Astrocyte (in vitro differentiated cells and primary cell): ENCODE data around the gene PCED1A. TPM values are rescaled to one million over a fixed set of nuclear protein-coding genes. Genes with fewer than 3 reads are reported as not detected.

Source experiments
- DNase-seq: peaks from one replicate; pipeline ENCODE4 v3.0.0-alpha.2; 2010; ENCODE audit warnings: low read depth
- FAIRE-seq: peaks from 2 replicates; lab custom pipeline; 2011; peaks lifted over from hg19 to GRCh38; lab: Jason Lieb, UNC
- H2AFZ ChIP-seq: 2 replicates; pipeline ENCODE4 v1.6.0; 2012; ENCODE audit warnings: low read depth, low read length, inconsistent platforms
- H3K27ac ChIP-seq: 2 replicates; pipeline ENCODE4 v1.5.1; 2011; ENCODE audit warnings: low read depth, low read length, inconsistent platforms
- H3K27me3 ChIP-seq: 2 replicates; pipeline ENCODE4 v1.6.0; 2011; ENCODE audit warnings: low read length, inconsistent platforms; ENCODE audit not compliant: insufficient read depth
- H3K36me3 ChIP-seq: 2 replicates; pipeline ENCODE4 v1.5.1; 2011; ENCODE audit warnings: low read length, inconsistent platforms; ENCODE audit not compliant: insufficient read depth
- H3K4me1 ChIP-seq: 2 replicates; pipeline ENCODE4 v1.5.1; 2011; ENCODE audit warnings: low read length, inconsistent platforms; ENCODE audit not compliant: insufficient read depth
- H3K4me2 ChIP-seq: 2 replicates; pipeline ENCODE4 v1.6.0; 2012; ENCODE audit warnings: low read length, inconsistent platforms
- H3K4me3 ChIP-seq: 2 replicates; pipeline ENCODE4 v1.5.1; 2011; ENCODE audit warnings: low read depth, mild to moderate bottlenecking, low read length, inconsistent platforms; ENCODE audit not compliant: insufficient read depth
- H3K79me2 ChIP-seq: 2 replicates; pipeline ENCODE4 v1.6.0; 2012; ENCODE audit warnings: mild to moderate bottlenecking, low read length, inconsistent platforms; ENCODE audit not compliant: insufficient read depth
- H3K9ac ChIP-seq: 2 replicates; pipeline ENCODE4 v1.6.0; 2012; ENCODE audit warnings: mild to moderate bottlenecking, low read length, inconsistent platforms
- H3K9me3 ChIP-seq: 2 replicates; pipeline ENCODE4 v1.5.1; 2012; ENCODE audit warnings: low read depth, mild to moderate bottlenecking, low read length, inconsistent platforms; ENCODE audit not compliant: insufficient read depth
- H4K20me1 ChIP-seq: 2 replicates; pipeline ENCODE4 v1.6.0; 2012; ENCODE audit warnings: low read length, inconsistent platforms; ENCODE audit not compliant: insufficient read depth
- H3K27ac Mint-ChIP-seq: one replicate; pipeline ENCODE4 v1.8.0; 2021; ENCODE audit warnings: mild to moderate bottlenecking, mixed read lengths; ENCODE audit not compliant: unreplicated experiment
- H3K27me3 Mint-ChIP-seq: one replicate; pipeline ENCODE4 v1.8.0; 2021; ENCODE audit warnings: low read depth, mixed read lengths; ENCODE audit not compliant: unreplicated experiment
- H3K36me3 Mint-ChIP-seq: one replicate; pipeline ENCODE4 v1.8.0; 2021; ENCODE audit warnings: low read depth, mixed read lengths; ENCODE audit not compliant: unreplicated experiment
- H3K4me1 Mint-ChIP-seq: one replicate; pipeline ENCODE4 v1.8.0; 2021; ENCODE audit warnings: low read depth, mixed read lengths; ENCODE audit not compliant: unreplicated experiment
- H3K4me3 Mint-ChIP-seq: one replicate; pipeline ENCODE4 v1.8.0; 2021; ENCODE audit warnings: mild to moderate bottlenecking, moderate library complexity, mixed read lengths; ENCODE audit not compliant: unreplicated experiment
- H3K9me3 Mint-ChIP-seq: one replicate; pipeline ENCODE4 v1.8.0; 2021; ENCODE audit warnings: mild to moderate bottlenecking, mixed read lengths; ENCODE audit not compliant: unreplicated experiment
- CTCF ChIP-seq: IDR thresholded peaks from 2 replicates; pipeline ENCODE4 v1.5.1; 2011; ENCODE audit warnings: low read depth, mild to moderate bottlenecking, inconsistent platforms, low read length, moderate library complexity; ENCODE audit not compliant: insufficient read depth
- EZH2 ChIP-seq: IDR thresholded peaks from 2 replicates; pipeline ENCODE4 v1.6.1; 2012; ENCODE audit warnings: mild to moderate bottlenecking, low read length, inconsistent platforms; ENCODE audit not compliant: insufficient read depth
- total RNA-seq: library from RNA; stranded (reverse); gene quantifications from 2 replicates; pipeline ENCODE4 v1.2.1, GENCODE V29; 2021

PCED1A gene
- total RNA-seq, 1 donor from 2014 or later: 17.2 TPM

DNA sequence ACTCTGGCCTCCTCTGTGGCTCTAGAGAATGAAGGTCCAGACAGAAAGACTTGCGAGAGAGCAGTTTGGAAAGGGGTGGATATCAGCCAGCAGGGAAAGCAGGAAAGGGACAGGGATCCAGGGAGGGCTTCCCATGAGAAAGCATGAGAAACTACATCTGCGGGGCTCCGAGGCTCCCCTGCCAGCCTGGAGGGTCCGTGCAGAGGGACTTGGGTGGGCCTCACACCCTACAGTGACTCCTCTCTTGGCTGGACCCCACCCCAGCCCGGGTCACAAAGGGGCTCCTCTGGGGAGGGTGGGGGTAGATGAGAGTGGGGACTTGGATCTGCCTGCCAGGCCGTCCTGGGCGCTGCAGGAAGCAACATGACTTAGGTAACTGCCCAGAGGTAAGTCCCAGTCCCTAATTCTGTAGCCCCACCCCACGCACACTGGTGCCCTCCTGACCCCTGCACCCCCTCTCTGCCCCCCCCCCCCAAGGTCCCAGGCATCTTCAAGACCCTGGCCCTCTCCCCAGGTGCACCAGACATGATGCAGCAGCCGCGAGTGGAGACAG is 24.3 kb downstream of the PCED1A start, which contains the start of gene TMEM239:
TSS of gene TMEM239 (plus strand) at position 335 of the 553 bp plus-strand sequence. CDS start at position 526, 191 bp downstream.
- Mint-ChIP-seq H3K9me3 (peaks cover 20% of the 10 kb centered on the region), H3K4me3 (no peak within 1 kb of the TSS), H3K4me1 (peaks cover 22% of the 10 kb centered on the region), H3K27me3 (peaks cover 37% of the 10 kb centered on the region), H3K36me3 (no peaks in the 10 kb centered on the region), H3K27ac (peak within 1 kb of the TSS; percentile 62)
- Histone ChIP-seq H3K27ac (peak within 1 kb of the TSS; percentile 19), H3K4me2 (no peak within 1 kb of the TSS), H3K4me3 (no peak within 1 kb of the TSS), H3K9ac (peak within 1 kb of the TSS; percentile 50), H3K36me3 (no peaks in the 10 kb centered on the region), H3K9me3 (peaks cover 7% of the 10 kb centered on the region), H3K4me1 (peaks cover 32% of the 10 kb centered on the region), H3K27me3 (peaks cover 5% of the 10 kb centered on the region), H2AFZ (no peak within 1 kb of the TSS), H3K79me2 (no peaks in the 10 kb centered on the region), H4K20me1 (no peaks in the 10 kb centered on the region)
- FAIRE-seq (no peak), DNase-seq (no peak)
- TF ChIP-seq CTCF (no peak), EZH2 (no peak)

DNA sequence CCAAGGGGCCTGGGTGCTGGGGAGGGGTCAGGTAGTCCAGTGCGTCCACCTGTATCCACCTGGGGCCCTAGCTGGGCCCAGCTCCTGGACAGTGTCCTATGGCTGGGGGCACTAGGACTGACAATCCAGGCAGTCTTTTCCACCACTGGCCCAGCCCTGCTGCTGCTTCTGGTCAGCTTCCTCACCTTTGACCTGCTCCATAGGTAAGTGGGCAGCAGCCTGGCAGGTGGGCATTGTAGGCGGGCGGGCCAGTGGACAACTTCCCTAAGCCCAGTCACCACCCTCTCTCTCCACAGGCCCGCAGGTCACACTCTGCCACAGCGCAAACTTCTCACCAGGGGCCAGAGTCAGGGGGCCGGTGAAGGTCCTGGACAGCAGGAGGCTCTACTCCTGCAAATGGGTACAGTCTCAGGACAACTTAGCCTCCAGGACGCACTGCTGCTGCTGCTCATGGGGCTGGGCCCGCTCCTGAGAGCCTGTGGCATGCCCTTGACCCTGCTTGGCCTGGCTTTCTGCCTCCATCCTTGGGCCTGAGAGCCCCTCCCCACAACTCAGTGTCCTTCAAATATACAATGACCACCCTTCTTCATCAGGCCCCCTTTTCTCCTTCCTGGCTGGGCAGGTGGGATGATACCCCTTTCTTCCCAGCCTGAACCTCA is 25.1 kb downstream of the PCED1A start:
- Mint-ChIP-seq H3K9me3 (peaks cover 20% of the 10 kb centered on the region), H3K4me3 (no peak overlapping the region)

More for the DNA sequence above, 25.1 kb downstream of the PCED1A start:
- peaks cover 36% of the 10 kb centered on the region for H3K27me3 Mint-ChIP-seq
- no peak for TF ChIP-seq EZH2
- TF ChIP-seq CTCF: no peak
- H3K9me3 ChIP-seq: peaks cover 7% of the 10 kb centered on the region
- FAIRE-seq (no peak), DNase-seq (no peak)
- no peaks in the 10 kb centered on the region for H3K36me3 ChIP-seq
- H2AFZ ChIP-seq: no peak overlapping the region
- no peaks in the 10 kb centered on the region for H3K79me2 ChIP-seq
- no peaks in the 10 kb centered on the region for H3K36me3 Mint-ChIP-seq
- H3K27ac ChIP-seq: peak overlapping the region; percentile 19
- no peaks in the 10 kb centered on the region for H4K20me1 ChIP-seq
- peak overlapping the region; percentile 62 for H3K27ac Mint-ChIP-seq
- peak overlapping the region; percentile 50 for H3K9ac ChIP-seq
- peak overlapping the region; percentile 70 for H3K4me2 ChIP-seq
- peaks cover 28% of the 10 kb centered on the region for H3K4me1 ChIP-seq
- H3K27me3 ChIP-seq: peaks cover 5% of the 10 kb centered on the region
- H3K4me1 Mint-ChIP-seq: peaks cover 21% of the 10 kb centered on the region
- no peak overlapping the region for H3K4me3 ChIP-seq
